ENCODE measurements around the gene DAB1.

The DAB1 gene

GRCh38 chr1:57319165-57319564 lies 104.7 kb downstream of the DAB1 start:
- peak; percentile 53 for DNase-seq (ENCODE audit: low read depth, low spot score)

GRCh38 chr1:57316861-57317260 lies 107.0 kb downstream of the DAB1 start:
- no peak for DNase-seq (ENCODE audit: low read depth, low spot score)

- DNase-seq (ENCODE audit: low read depth, low spot score), result no peak
These were observed 107.6 kb downstream of the DAB1 start for GRCh38 chr1:57316291-57316690.

- DNase-seq (ENCODE audit: low read depth, low spot score), result no peak
These were observed 111.0 kb downstream of the DAB1 start for GRCh38 chr1:57312869-57313268.

- DNase-seq (ENCODE audit: low read depth, low spot score), result no peak
These were observed 112.4 kb downstream of the DAB1 start for GRCh38 chr1:57311411-57311810.

- DNase-seq (ENCODE audit: low read depth, low spot score), result no peak
These were observed 112.9 kb downstream of the DAB1 start for GRCh38 chr1:57311006-57311405.

GRCh38 chr1:57309630-57310029 lies 114.2 kb downstream of the DAB1 start:
- DNase-seq (ENCODE audit: low read depth, low spot score), result no peak

- no peak for DNase-seq (ENCODE audit: low read depth, low spot score)
These were observed 116.3 kb downstream of the DAB1 start for GRCh38 chr1:57307392-57308170.

GRCh38 chr1:57304591-57304990 lies 119.3 kb downstream of the DAB1 start:
- no peak for DNase-seq (ENCODE audit: low read depth, low spot score)

GRCh38 chr1:57302812-57303596 lies 120.9 kb downstream of the DAB1 start:
- DNase-seq (ENCODE audit: low read depth, low spot score), result no peak

GRCh38 chr1:57300186-57300585 lies 123.7 kb downstream of the DAB1 start:
- DNase-seq (ENCODE audit: low read depth, low spot score), result no peak

- DNase-seq (ENCODE audit: low read depth, low spot score), result no peak
These were observed 127.1 kb downstream of the DAB1 start for GRCh38 chr1:57296726-57297250.

GRCh38 chr1:57295326-57295725 lies 128.5 kb downstream of the DAB1 start:
- no peak for DNase-seq (ENCODE audit: low read depth, low spot score)

GRCh38 chr1:57294177-57294576 lies 129.7 kb downstream of the DAB1 start:
- no peak for DNase-seq (ENCODE audit: low read depth, low spot score)

- DNase-seq (ENCODE audit: low read depth, low spot score), result no peak
These were observed 130.6 kb downstream of the DAB1 start for GRCh38 chr1:57293214-57293613.

GRCh38 chr1:57289781-57290180 lies 134.1 kb downstream of the DAB1 start:
- no peak for DNase-seq (ENCODE audit: low read depth, low spot score)

- no peak for DNase-seq (ENCODE audit: low read depth, low spot score)
These were observed 137.9 kb downstream of the DAB1 start for GRCh38 chr1:57285992-57286391.

GRCh38 chr1:57282411-57282810 lies 141.4 kb downstream of the DAB1 start:
- DNase-seq (ENCODE audit: low read depth, low spot score), result no peak

- DNase-seq (ENCODE audit: low read depth, low spot score), result no peak
These were observed 142.5 kb downstream of the DAB1 start for GRCh38 chr1:57281324-57281723.

GRCh38 chr1:57279909-57280666 lies 143.8 kb downstream of the DAB1 start:
- DNase-seq (ENCODE audit: low read depth, low spot score), result peak; percentile 36

GRCh38 chr1:57278558-57278957 lies 145.3 kb downstream of the DAB1 start:
- no peak for DNase-seq (ENCODE audit: low read depth, low spot score)

GRCh38 chr1:57277681-57278080 lies 146.2 kb downstream of the DAB1 start:
- no peak for DNase-seq (ENCODE audit: low read depth, low spot score)

Measured in astrocyte of the hippocampus (primary cell).